Measurements from ENCODE around the gene JUN.

Gene JUN

GRCh38 chr1:58745117-58745516 is 38.7 kb downstream of the JUN start:
- H3K36me3 ChIP-seq (ENCODE audit: insufficient read depth, low read length) = no peaks in the 10 kb centered on the region
- no peaks in the 10 kb centered on the region for H3K27me3 ChIP-seq (ENCODE audit: insufficient read depth, low read length, poor library complexity, severe bottlenecking)
- H3K9me2 ChIP-seq (replicated peaks; ENCODE audit: low read depth, low read length) = no peaks in the 10 kb centered on the region
- H3K79me2 ChIP-seq (ENCODE audit: insufficient read depth, low read length) = no peaks in the 10 kb centered on the region
- peaks cover 21% of the 10 kb centered on the region for H3K4me1 ChIP-seq (ENCODE audit: insufficient read depth, low read length, poor library complexity, severe bottlenecking)
- no peak overlapping the region for H3K9ac ChIP-seq (ENCODE audit: low read depth, low read length, poor library complexity, severe bottlenecking)
- no peak overlapping the region for H3K4me2 ChIP-seq (ENCODE audit: low read depth, low read length, poor library complexity, severe bottlenecking)
- H3K4me3 ChIP-seq (ENCODE audit: low read length, poor library complexity, severe bottlenecking) = no peak overlapping the region
- H3F3A ChIP-seq (ENCODE audit: low read depth) = no peaks in the 10 kb centered on the region
- TF ChIP-seq EZH2phosphoT487 (IDR thresholded peaks at IDR 0.05; ENCODE audit: borderline replicate concordance) = no peak
- TF ChIP-seq CTCF (conservative IDR thresholded peaks at IDR 0.05; ENCODE audit: low read length) = no peak
- H4K20me1 ChIP-seq (ENCODE audit: insufficient read depth, low read length, poor library complexity, severe bottlenecking) = no peaks in the 10 kb centered on the region
- no peak overlapping the region for H2AFZ ChIP-seq (ENCODE audit: low read length)
- H3K9me3 ChIP-seq (ENCODE audit: insufficient read depth, low read depth, low read length) = no peaks in the 10 kb centered on the region

DNA sequence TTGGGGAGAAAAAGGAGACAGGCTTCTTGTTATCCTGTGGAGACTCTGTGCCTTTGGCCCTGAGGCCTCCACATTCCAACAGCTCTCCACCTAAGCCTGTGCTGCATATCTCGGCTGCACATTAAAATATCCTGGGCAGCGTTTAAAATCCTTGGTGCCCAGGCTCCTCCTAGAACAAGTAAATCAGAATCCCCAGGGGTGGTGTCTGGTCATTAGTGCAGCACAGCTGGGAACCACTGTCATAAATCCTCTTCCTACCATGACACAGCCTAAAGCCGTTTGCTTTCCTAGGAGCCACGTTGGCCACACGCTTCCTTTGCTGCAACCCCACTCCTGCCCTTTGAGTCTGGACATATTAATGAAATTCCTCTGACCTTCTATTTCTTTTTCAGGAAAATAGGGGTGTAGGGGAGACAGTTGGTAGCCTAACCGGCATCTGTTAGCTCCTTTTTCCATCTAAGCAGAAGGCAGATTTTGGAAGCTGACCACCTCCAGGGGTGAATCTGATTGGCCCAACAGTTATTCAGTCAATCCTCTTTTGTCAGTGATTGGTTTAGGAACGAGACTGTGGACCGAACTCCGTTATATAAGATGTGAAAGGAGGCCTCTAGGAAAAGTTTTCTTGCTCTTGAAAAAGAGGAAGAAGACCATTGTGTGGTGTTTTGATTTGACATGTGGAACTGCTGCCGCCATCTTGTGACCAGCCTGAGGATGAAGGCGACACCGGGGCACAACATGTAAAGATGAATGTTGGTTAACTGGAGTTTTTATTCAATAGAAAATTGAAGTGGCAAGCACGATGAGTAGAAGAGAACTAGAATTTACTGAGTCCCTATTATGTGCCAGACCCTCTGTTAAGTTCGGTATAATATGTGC is 41.9 kb downstream of the JUN start:
- Histone ChIP-seq H3K9me3 (ENCODE audit: insufficient read depth, low read depth, low read length) (no peaks in the 10 kb centered on the region), H3K4me3 (ENCODE audit: low read length, poor library complexity, severe bottlenecking) (no peak overlapping the region), H3K27me3 (ENCODE audit: insufficient read depth, low read length, poor library complexity, severe bottlenecking) (no peaks in the 10 kb centered on the region), H3K79me2 (ENCODE audit: insufficient read depth, low read length) (no peaks in the 10 kb centered on the region), H3K4me2 (ENCODE audit: low read depth, low read length, poor library complexity, severe bottlenecking) (no peak overlapping the region), H3K9me2 (replicated peaks; ENCODE audit: low read depth, low read length) (no peaks in the 10 kb centered on the region), H3K9ac (ENCODE audit: low read depth, low read length, poor library complexity, severe bottlenecking) (no peak overlapping the region), H3K36me3 (ENCODE audit: insufficient read depth, low read length) (no peaks in the 10 kb centered on the region), H3K4me1 (ENCODE audit: insufficient read depth, low read length, poor library complexity, severe bottlenecking) (peaks cover 17% of the 10 kb centered on the region), H4K20me1 (ENCODE audit: insufficient read depth, low read length, poor library complexity, severe bottlenecking) (no peaks in the 10 kb centered on the region), H2AFZ (ENCODE audit: low read length) (no peak overlapping the region), H3F3A (ENCODE audit: low read depth) (no peaks in the 10 kb centered on the region)
- no peak for TF ChIP-seq EZH2phosphoT487 (IDR thresholded peaks at IDR 0.05; ENCODE audit: borderline replicate concordance)
- no peak for TF ChIP-seq CTCF (conservative IDR thresholded peaks at IDR 0.05; ENCODE audit: low read length)

DNA sequence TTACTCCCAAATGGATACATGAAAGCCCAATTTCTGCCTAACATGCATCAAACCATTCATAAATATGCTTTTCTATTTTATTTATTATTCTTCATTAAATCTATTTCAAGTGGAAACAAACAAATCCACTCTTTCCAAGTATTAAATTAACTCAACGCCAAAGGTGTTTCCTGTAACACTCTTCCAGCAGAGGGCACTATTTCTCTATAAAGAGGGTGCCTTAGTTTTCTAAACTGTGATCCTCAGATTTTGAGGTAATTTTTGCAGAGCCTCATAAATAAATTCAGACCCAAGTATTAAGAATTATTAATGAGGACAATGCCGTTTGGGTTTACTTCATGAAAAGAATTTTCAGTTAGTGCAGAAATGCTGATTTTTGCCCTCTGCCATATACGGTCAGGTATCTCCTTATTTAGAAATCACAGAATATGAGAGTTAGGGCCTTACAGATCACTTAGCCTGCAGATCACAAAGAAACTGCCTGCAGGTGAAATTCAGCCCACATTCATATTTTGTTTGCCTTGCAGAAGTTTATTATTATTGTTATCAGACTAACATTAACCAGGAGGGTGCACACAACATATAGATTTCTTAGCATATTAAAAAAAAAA is 43.9 kb downstream of the JUN start:
- H3K27me3 ChIP-seq (ENCODE audit: insufficient read depth, low read length, poor library complexity, severe bottlenecking) = no peaks in the 10 kb centered on the region
- H3K9ac ChIP-seq (ENCODE audit: low read depth, low read length, poor library complexity, severe bottlenecking) = no peak overlapping the region
- H3K9me2 ChIP-seq (replicated peaks; ENCODE audit: low read depth, low read length) = no peaks in the 10 kb centered on the region
- H3K4me1 ChIP-seq (ENCODE audit: insufficient read depth, low read length, poor library complexity, severe bottlenecking) = peaks cover 31% of the 10 kb centered on the region
- no peaks in the 10 kb centered on the region for H3K9me3 ChIP-seq (ENCODE audit: insufficient read depth, low read depth, low read length)
- H2AFZ ChIP-seq (ENCODE audit: low read length) = no peak overlapping the region
- no peaks in the 10 kb centered on the region for H3K79me2 ChIP-seq (ENCODE audit: insufficient read depth, low read length)
- no peak overlapping the region for H3K4me3 ChIP-seq (ENCODE audit: low read length, poor library complexity, severe bottlenecking)
- TF ChIP-seq CTCF (conservative IDR thresholded peaks at IDR 0.05; ENCODE audit: low read length) (peak; percentile 91), EZH2phosphoT487 (IDR thresholded peaks at IDR 0.05; ENCODE audit: borderline replicate concordance) (no peak)
- no peaks in the 10 kb centered on the region for H3F3A ChIP-seq (ENCODE audit: low read depth)
- no peak overlapping the region for H3K4me2 ChIP-seq (ENCODE audit: low read depth, low read length, poor library complexity, severe bottlenecking)
- no peaks in the 10 kb centered on the region for H4K20me1 ChIP-seq (ENCODE audit: insufficient read depth, low read length, poor library complexity, severe bottlenecking)
- H3K36me3 ChIP-seq (ENCODE audit: insufficient read depth, low read length) = no peaks in the 10 kb centered on the region

Measured in Loucy (cell line).